Spinal cord (tissue), 10 donors: ENCODE data around the gene PSME3IP1. TPM values are rescaled to one million over a fixed set of nuclear protein-coding genes. Genes with fewer than 3 reads are reported as not detected.
A peak's percentile ranks its signal among the peaks of the same experiment; 100 is the strongest.

Experiments
- DNase-seq, 6 donors: peaks; one replicate each; pipeline versions ENCODE4 v3.0.0 to v3.0.0-alpha.2; 2013 to 2015; ENCODE audit warnings: low spot score in 6 of 6, low read depth in 4 of 6
- H3K27ac ChIP-seq: one replicate; pipeline ENCODE4 v1.5.1; 2013; ENCODE audit warnings: low read depth, low read length, control low read depth
- H3K27me3 ChIP-seq: one replicate; pipeline ENCODE4 v1.6.1; 2013; ENCODE audit warnings: low read length; ENCODE audit not compliant: control insufficient read depth, insufficient read depth
- H3K36me3 ChIP-seq: one replicate; pipeline ENCODE4 v1.6.1; 2013; ENCODE audit warnings: low read length; ENCODE audit not compliant: control insufficient read depth, insufficient read depth
- H3K4me1 ChIP-seq: one replicate; pipeline ENCODE4 v1.6.1; 2013; ENCODE audit warnings: low read length; ENCODE audit not compliant: control insufficient read depth, insufficient read depth
- H3K4me3 ChIP-seq: one replicate; pipeline ENCODE4 v1.5.1; 2013; ENCODE audit warnings: low read depth, low read length, control low read depth
- H3K9me3 ChIP-seq: one replicate; pipeline ENCODE4 v1.6.1; 2013; ENCODE audit warnings: low read length; ENCODE audit not compliant: control insufficient read depth, insufficient read depth
- WGBS: methylation state at CpG from one replicate; pipeline ENCODE4 v1.1.5; 2013; ENCODE audit warnings: missing lambda C conversion rate; ENCODE audit not compliant: insufficient coverage; 5-methylcytosine and 5-hydroxymethylcytosine counted together
- polyA plus RNA-seq, 2 donors: library from polyadenylated mRNA; unstranded; fragments of 120-200 nt; gene quantifications; one replicate each; pipeline ENCODE4 v1.2.1, GENCODE V29; 2013; ENCODE audit not compliant: insufficient read length in 2 of 2
- total RNA-seq, 2 donors: library from RNA; depleted of rRNA in 1 of 2; stranded (reverse); fragments of 120-200 nt in 1 of 2; fragments of >200 nt in 1 of 2; gene quantifications; one replicate each; pipeline versions ENCODE4 v1.2.3 to v1.2.4, GENCODE V29; 2013 to 2014
- donor health status: healthy.

PSME3IP1 gene
- total and polyA plus RNA-seq, 4 donors: 70.7 to 172 (median 123) TPM

DNA sequence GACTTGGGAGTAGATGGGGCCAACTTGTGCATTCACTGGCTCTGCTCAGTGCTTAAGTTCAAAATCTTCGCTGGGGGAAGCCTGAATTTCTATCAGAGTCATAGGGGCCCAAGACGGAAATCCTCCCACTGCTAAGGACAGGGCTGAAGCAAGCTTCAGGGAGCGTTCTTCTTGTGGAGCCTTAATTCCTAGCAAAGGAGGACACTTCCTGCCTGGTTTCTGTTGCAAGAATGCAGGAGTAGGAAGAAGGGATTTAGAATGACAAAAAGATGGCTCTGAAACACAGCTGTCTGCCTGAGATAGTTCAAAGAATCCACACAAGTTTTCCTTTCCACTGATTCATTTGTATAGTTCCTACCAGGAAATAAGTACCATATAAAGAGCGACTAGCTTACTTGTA is 26.4 kb downstream of the PSME3IP1 start:
- Histone ChIP-seq H3K4me3 (no peak overlapping the region), H3K9me3 (no peaks in the 10 kb centered on the region), H3K4me1 (no peaks in the 10 kb centered on the region), H3K27me3 (no peaks in the 10 kb centered on the region), H3K27ac (no peak overlapping the region), H3K36me3 (peaks cover 38% of the 10 kb centered on the region)
- 89% methylated on average over 3 of the region's 4 CpGs for WGBS
- DNase-seq: no peak

DNA sequence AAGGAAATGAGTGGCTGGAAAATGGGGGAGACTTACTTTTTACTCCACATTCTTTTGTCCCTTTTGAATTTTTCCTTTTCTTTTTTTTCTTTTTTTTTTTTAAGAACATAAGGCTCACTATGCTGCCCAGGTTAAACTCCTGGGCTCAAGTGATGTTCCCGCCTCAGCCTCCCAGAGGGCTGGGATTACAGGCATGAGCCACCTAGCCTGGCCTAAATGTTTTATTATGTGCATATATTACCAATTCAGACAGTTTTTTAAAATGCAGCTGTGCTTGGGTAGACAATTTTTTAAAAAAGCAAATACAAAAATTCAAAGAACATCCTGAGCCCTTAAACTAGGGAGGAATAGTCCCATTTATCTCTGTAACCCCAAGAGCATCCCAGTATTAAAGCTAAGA is 28.3 kb downstream of the PSME3IP1 start:
- H3K36me3 ChIP-seq: peaks cover 48% of the 10 kb centered on the region
- no peaks in the 10 kb centered on the region for H3K27me3 ChIP-seq
- no peak overlapping the region for H3K27ac ChIP-seq
- H3K4me3 ChIP-seq: no peak overlapping the region
- DNase-seq: no peak
- H3K9me3 ChIP-seq: no peaks in the 10 kb centered on the region
- no CpG with 5 or more reads among the region's 1 CpG for WGBS
- no peaks in the 10 kb centered on the region for H3K4me1 ChIP-seq

- DNase-seq: no peak
- Histone ChIP-seq H3K4me3 (no peak overlapping the region), H3K27me3 (no peaks in the 10 kb centered on the region), H3K4me1 (no peaks in the 10 kb centered on the region), H3K36me3 (peaks cover 37% of the 10 kb centered on the region), H3K27ac (no peak overlapping the region), H3K9me3 (no peaks in the 10 kb centered on the region)
- 88% methylated on average over 2 of the region's 4 CpGs for WGBS
These were observed 29.5 kb downstream of the PSME3IP1 start for GRCh38 chr16:57156351-57156703.

DNA sequence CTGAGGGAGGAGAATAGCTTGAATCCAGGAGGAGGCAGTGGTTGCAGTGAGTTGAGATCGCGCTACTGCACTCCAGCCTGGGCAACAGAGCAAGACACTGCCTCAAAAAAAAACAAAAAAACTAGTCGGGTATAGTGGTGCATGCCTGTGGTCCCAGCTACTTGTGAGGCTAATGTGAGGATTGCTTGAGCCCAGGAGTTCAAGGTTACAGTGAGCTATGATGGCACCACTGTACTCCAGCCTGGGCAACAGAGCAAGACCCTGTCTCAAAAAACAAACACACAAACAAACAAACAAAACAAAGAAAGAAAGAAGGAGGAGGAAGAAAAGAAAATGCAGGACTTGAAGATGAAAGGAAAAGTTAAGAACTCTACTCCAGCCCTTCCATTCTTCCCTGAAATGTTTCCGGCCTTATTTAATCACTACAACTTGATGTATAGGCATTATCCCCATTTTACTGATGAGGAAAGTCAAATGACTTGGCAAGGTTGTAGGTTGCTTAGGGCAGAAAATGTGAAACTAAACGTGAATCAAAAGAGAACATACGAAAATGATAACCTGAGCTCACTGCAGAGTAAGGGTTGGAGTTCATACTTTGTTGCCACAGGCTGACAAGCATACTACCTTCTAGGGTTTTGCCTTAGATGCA is 30.0 kb downstream of the PSME3IP1 start:
- Histone ChIP-seq H3K27ac (no peak overlapping the region), H3K9me3 (no peaks in the 10 kb centered on the region), H3K36me3 (peaks cover 37% of the 10 kb centered on the region), H3K4me1 (peaks cover 2% of the 10 kb centered on the region), H3K4me3 (no peak overlapping the region), H3K27me3 (no peaks in the 10 kb centered on the region)
- 94% methylated on average over 5 of the region's 6 CpGs for whole genome bisulfite sequencing
- DNase-seq: no peak

DNA sequence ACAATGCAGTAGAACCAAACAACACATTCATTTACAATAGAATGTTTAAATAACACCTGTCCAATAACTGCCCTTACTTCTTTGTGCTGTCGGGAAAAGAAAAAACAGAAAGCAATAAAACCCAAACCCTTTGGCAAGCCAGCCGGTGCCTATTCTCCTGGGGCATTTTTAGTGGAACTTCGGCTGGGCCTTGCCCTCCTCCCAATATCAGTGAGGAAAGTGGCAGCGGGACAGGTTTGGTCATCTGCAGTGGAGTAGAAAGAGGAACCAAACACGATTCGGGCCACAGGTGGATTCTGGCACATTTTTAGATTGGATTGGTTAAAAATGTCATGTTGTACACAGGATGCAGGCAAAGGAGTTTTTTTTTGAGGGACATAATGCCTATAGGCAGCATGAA is 32.0 kb downstream of the PSME3IP1 start:
- no peak overlapping the region for H3K27ac ChIP-seq
- no peaks in the 10 kb centered on the region for H3K9me3 ChIP-seq
- H3K36me3 ChIP-seq: peaks cover 41% of the 10 kb centered on the region
- no peak overlapping the region for H3K4me3 ChIP-seq
- no peaks in the 10 kb centered on the region for H3K27me3 ChIP-seq
- 94% methylated on average over 5 of the region's 6 CpGs for WGBS
- no peak for DNase-seq
- peaks cover 14% of the 10 kb centered on the region for H3K4me1 ChIP-seq

DNA sequence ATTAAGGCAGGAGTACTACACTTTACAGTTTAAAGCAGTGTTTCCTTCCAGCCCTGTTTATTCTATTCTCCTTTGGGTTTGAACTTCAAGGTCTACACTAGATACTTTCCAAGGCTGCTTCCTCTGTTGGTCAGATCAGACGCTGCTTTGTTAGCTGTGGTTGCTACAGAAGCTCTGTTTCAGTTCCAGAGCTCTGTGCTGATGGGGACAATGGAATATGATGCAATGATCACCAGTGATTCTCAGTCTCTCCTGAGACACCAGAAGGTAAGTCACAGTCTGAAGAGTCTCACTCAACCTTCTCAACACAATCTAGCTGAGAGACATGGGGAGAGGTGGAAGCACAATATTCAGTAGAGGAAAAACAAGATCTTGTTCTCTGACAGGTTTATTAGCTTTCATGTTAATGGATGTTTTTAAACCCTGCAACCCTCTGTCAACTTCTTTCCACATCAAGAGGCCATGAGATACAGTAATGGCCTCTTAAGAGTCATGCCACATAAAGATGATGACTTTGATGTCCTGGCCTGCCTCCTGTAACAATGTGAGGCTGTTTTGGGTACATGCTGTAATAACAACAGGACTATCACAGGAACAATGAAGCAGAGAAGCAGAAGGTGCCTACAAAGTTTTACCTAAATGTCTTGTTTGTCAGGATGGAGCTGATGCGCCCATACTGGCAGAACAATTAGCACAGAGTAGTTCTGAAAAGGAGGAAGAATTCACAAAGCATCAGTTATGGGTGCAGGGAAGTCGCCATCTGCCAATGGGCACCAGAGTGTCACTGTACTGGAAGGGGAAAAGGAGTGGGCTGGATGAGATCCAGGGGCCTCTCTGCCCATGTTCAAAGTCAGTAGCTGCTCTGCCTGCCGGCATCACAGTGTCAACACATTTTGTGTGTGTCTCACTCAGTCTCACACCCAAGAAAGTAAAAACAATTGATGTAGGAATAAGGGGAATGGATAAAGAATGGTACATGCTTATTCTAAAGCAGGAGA is 33.4 kb downstream of the PSME3IP1 start:
- Histone ChIP-seq H3K4me1 (peaks cover 29% of the 10 kb centered on the region), H3K27ac (no peak overlapping the region), H3K4me3 (no peak overlapping the region), H3K27me3 (no peaks in the 10 kb centered on the region), H3K9me3 (no peaks in the 10 kb centered on the region), H3K36me3 (peaks cover 42% of the 10 kb centered on the region)
- WGBS: 59% methylated on average over 3 of the region's 4 CpGs
- DNase-seq: no peak

- Histone ChIP-seq H3K4me1 (peaks cover 39% of the 10 kb centered on the region), H3K9me3 (no peaks in the 10 kb centered on the region), H3K36me3 (peaks cover 44% of the 10 kb centered on the region), H3K27ac (no peak overlapping the region), H3K27me3 (no peaks in the 10 kb centered on the region), H3K4me3 (no peak overlapping the region)
- 100% methylated on average over 1 of the region's 2 CpGs for WGBS
- no peak for DNase-seq
These were observed 34.5 kb downstream of the PSME3IP1 start for GRCh38 chr16:57151369-57151768.

GRCh38 chr16:57150682-57151330 is 35.0 kb downstream of the PSME3IP1 start:
- peaks cover 50% of the 10 kb centered on the region for H3K36me3 ChIP-seq
- WGBS: 59% methylated on average over 9 of the region's 9 CpGs

DNA sequence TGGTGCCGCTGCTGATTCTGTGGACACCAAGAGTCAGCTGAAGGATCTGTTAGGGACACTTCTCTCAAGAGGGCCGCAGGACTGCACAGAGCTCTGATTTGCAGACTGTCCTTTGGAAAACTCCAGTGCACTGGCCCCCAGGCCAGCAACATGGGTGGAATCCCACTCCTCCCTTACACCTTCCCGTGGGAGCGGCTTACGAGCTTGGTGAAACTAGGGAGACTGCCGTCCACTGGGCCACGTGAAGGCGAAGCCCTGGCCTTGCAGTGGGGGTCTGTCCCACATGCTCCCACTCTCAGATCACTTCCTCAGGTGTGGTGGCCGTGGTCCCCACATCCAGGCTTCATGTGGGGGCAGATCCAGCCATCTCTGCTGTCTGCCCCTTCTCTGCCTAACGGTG is 36.4 kb downstream of the PSME3IP1 start:
- H3K4me1 ChIP-seq: peaks cover 57% of the 10 kb centered on the region
- peaks cover 50% of the 10 kb centered on the region for H3K36me3 ChIP-seq
- DNase-seq: no peak
- H3K9me3 ChIP-seq: no peaks in the 10 kb centered on the region
- 91% methylated on average over 9 of the region's 10 CpGs for WGBS
- no peaks in the 10 kb centered on the region for H3K27me3 ChIP-seq
- no peak overlapping the region for H3K4me3 ChIP-seq
- H3K27ac ChIP-seq: peak overlapping the region; percentile 81

More at GRCh38 chr16:57150682-57151330, 35.0 kb downstream of the PSME3IP1 start:
- no peak overlapping the region for H3K27ac ChIP-seq
- no peaks in the 10 kb centered on the region for H3K27me3 ChIP-seq
- H3K9me3 ChIP-seq: no peaks in the 10 kb centered on the region
- no peak for DNase-seq
- H3K4me3 ChIP-seq: no peak overlapping the region
- H3K4me1 ChIP-seq: peaks cover 45% of the 10 kb centered on the region
